Measurements from ENCODE around the gene CCR2.

- TF ChIP-seq CTCF (conservative IDR thresholded peaks at IDR 0.05; ENCODE audit: low read length) (no peak), EZH2phosphoT487 (IDR thresholded peaks at IDR 0.05; ENCODE audit: borderline replicate concordance, low read depth, low read length) (no peak)
These were observed 13.9 kb downstream of the CCR2 start for GRCh38 chr3:46367811-46368210.
